Coronary artery (tissue), 2 donors: ENCODE measurements around the gene MLST8.

ENCODE experiments used
- DNase-seq: peaks from one replicate; pipeline ENCODE4 v3.0.0-alpha.2; 2017; ENCODE audit warnings: low spot score
- H3K27ac ChIP-seq, 2 donors: fragments of 200-600 bp; sonication (generic); one replicate each; pipeline ENCODE4 v1.5.1; 2016 to 2019
- H3K4me3 ChIP-seq: fragments of 200-600 bp; sonication (generic); 2 replicates; pipeline ENCODE4 v1.5.1; 2016; ENCODE audit warnings: mild to moderate bottlenecking, moderate library complexity
- TF ChIP-seq, protein P1 (sequence below): fragments of 200-600 bp; sonication (generic); IDR thresholded peaks from one replicate; pipeline ENCODE4 v1.5.1; 2019; ENCODE audit warnings: antibody characterized with exemption

MLST8 gene

DNA sequence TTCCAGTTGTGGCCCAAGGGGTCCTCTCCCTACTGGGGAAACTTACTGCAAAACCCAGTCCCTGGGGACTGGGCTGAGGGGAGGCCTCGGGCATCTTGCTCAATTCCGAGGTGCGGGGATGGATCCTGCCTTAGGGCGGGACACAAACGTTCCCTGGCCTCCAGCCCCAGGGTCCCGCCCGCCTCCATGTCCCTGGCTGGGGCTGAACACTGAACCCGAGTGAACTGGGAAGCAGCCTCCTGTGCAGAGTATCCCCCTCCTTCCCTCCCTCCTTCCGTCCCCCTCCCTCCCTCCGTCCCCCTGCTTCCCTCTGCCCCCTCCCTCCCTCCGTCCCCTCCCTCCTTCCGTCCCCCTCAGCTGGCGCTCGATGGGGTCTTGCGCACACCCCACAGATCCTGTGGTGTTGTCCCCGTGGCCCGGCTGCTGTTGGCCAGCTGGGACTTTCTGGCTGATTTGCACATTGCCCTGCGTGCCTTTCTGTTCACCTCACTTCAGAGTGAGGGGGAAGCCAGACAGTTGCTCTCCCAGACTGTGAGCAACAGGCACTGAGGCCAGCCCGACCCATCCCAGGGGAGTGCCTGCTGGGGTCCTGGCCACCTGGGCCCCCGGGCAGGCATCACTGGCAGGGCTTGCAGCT, 44.2 kb upstream of the MLST8 start:
- H3K4me3 ChIP-seq = peak overlapping the region; percentile 62
- DNase-seq = no peak
- TF ChIP-seq, protein P1, sequence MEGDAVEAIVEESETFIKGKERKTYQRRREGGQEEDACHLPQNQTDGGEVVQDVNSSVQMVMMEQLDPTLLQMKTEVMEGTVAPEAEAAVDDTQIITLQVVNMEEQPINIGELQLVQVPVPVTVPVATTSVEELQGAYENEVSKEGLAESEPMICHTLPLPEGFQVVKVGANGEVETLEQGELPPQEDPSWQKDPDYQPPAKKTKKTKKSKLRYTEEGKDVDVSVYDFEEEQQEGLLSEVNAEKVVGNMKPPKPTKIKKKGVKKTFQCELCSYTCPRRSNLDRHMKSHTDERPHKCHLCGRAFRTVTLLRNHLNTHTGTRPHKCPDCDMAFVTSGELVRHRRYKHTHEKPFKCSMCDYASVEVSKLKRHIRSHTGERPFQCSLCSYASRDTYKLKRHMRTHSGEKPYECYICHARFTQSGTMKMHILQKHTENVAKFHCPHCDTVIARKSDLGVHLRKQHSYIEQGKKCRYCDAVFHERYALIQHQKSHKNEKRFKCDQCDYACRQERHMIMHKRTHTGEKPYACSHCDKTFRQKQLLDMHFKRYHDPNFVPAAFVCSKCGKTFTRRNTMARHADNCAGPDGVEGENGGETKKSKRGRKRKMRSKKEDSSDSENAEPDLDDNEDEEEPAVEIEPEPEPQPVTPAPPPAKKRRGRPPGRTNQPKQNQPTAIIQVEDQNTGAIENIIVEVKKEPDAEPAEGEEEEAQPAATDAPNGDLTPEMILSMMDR = no peak
- H3K27ac ChIP-seq = peak overlapping the region in 1 of 2 donors; percentile 96

DNA sequence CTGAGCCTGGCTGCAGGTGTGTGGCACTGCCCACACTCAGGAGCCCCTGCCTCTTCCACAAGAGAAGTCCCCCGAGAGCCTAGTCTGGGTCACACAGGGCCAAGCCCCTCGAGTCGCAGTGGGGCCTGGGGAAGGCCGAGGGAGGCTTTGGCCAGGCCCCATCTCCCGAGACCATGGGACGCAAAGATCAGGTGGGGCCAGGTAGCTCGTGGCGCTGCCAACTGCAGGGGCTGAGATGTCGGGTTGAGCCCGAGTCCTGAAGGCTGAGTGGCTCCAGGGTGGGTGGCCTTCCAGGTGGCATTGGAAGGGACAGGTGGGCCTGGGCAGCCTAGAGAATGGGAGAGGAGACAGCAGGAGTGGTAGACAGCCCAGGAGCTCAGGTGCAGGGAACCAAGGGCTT, 43.3 kb upstream of the MLST8 start:
- TF ChIP-seq, protein P1 = no peak
- DNase-seq = no peak
- peak overlapping the region in 1 of 2 donors; percentile 96 for H3K27ac ChIP-seq
- H3K4me3 ChIP-seq = no peak overlapping the region

DNA sequence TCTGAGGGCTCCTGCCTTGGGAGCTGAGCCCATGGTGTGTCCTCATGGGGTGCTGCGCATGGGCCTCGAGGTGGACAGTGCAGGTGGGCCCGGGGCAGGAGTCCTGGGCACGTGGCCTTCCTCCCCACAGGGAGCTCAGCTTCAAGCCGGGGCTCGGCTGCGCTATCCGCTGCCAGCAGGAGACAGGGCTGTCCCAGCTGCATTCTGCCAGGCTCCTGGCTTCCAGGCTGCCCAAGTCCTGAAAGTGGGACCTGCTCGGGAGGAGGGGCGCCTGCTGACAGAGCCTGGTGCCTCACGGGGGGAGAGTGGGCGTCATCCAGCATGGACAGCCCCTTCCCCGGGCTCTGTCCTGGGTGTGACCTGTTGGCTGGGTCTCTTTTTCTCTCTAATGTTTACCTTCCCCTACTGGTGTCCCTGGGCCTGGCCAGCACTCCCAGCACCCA, 42.6 kb upstream of the MLST8 start:
- no peak for DNase-seq
- TF ChIP-seq, protein P1 = no peak
- no peak overlapping the region for H3K27ac ChIP-seq
- no peak overlapping the region for H3K4me3 ChIP-seq

DNA sequence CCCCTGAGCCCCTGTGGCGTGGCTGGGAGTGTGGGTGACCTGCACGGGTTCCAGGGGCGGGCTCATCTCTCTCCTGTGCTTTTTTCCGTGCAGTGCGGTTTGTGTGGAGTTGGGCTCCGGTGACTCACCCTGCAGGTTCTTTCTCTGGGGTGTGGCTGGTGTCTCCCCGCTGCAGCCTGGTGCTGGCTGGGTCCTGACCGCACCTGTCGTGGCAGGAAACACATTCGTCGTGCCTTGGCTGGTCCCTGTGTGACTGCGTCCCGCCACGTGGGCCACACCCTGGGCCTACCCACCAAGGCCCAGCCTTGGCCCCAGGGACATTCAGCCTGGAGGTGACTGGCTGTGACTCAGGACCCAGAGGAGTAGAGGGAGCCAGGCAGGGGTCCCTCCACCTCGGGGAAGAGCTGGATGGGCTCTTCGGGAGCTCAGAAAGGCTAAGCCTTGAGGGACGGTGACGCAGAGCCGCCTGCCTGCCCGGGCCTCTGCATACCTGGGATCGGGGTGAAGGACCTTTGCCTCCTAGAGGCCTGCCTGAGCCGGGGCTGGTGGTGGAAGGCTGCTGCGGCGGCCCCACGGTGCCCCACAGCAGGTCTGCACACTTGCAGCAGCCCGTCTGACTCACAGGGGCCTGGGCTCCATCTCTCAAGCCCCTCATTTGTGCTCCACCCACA, 41.9 kb upstream of the MLST8 start:
- TF ChIP-seq, protein P1 = no peak
- DNase-seq = no peak
- no peak overlapping the region for H3K4me3 ChIP-seq
- H3K27ac ChIP-seq = no peak overlapping the region

DNA sequence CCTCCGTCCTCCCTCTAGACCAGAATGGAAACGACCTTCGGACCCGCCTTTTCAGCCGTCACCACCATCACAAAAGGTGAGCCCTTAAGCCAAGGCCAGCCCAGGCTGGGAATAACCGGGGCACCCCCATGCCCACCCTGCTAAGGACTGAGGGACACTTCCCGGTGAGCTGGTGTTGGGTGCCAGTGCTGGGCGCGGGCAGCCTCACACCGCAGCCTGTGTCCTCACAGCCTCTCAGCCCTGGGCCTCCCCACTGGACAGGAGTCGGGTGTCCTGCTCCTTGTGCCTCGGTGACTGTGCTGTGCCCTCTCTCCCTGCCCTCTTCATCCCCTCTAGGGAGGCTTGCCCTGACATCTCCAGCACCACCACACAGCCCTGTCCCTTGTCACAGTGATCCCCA, 39.4 kb upstream of the MLST8 start:
- Histone ChIP-seq H3K4me3 (no peak overlapping the region), H3K27ac (no peak overlapping the region)
- no peak for DNase-seq
- TF ChIP-seq, protein P1 = no peak

DNA sequence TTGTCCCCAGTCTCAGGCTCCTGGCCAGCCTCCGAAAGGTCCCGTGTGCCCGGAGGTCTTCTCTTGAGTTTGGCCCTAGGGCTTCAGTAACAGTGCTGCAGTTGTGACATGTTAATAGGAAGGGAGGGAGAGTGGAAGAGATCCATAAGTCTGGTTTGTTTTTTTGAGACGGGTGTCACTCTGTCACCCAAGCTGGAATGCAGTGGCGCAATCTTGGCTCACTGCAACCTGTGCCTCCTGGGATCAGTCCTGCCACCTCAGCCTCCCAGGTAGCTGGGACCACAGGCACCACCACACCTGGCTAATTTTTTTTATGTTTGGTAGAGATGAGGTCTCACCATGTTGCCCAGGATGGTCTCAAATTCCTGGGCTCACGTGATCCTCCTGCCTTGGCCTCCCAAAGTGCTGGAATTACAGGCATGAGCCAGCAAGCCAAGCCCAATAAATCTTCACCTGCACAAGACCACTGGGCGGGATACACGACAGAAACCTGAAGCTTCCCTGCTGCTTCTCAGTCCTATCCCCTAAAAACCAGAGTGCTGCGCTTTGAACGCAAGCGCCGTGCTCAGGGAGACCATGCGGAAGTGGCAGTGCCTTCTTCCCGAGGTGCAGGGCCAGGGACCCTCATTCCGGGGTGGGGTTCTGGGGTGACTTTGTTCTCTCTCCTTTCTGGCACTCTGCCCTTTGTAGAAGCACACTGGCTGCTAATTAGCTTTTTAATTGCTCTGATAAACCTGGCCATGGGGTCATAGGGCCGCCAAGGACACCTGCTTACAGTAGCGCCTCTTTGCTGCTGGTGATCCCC, 38.8 kb upstream of the MLST8 start:
- no peak overlapping the region for H3K27ac ChIP-seq
- DNase-seq = no peak
- no peak overlapping the region for H3K4me3 ChIP-seq
- TF ChIP-seq, protein P1 = no peak
